GM19238 (cell line): ENCODE measurements around the gene FLYWCH2.
"Not testable (repeated sequence)": the region's sequence is repeated elsewhere in the genome, so short reads cannot be mapped to it uniquely, and the experiment has no call there.

Experiments
- DNase-seq: peaks from one replicate; pipeline ENCODE4 v3.0.0; 2011; ENCODE audit warnings: low spot score; ENCODE audit not compliant: insufficient read length

FLYWCH2 gene

GRCh38 chr16:2912330-2913199 is 29.6 kb downstream of the FLYWCH2 start:
- peak; percentile 35 for DNase-seq

- no peak for DNase-seq
These were observed 30.6 kb downstream of the FLYWCH2 start for GRCh38 chr16:2913603-2914002.

- DNase-seq: no peak
These were observed 31.2 kb downstream of the FLYWCH2 start for GRCh38 chr16:2914233-2914632.

DNA sequence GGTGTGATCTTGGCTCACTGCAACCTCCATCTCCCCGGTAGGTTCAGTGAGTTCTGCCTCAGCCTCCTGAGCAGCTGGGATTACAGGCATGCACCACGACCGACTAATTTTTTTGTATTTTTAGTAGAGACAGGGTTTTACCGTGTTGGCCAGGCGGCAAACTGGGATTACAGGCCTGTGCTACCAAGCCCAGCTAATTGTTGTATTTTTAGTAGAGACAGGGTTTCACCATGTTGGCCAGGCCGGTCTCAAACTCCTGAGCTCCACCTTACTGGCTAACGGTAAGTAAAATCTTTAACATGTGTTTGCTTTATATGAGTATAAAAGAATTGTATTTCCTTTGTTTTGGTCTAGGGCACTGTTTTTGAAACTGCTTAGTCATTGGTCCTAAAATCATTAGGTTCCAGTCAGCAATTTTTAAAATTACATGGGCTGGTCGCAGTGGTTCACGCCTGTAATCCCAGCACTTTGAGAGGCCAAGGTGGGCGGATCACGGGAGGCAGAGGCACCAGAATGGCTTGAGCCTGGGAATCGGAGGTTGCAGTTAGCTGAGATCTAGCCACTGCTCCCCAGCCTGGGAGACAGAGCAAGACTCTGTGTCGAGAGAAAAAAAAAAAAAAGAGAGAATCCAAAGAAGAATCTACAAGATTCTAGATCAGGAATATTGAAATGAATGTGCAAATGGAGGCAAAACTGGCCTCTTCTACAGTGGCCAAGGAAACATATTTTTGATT is 32.3 kb downstream of the FLYWCH2 start:
- no peak for DNase-seq

DNA sequence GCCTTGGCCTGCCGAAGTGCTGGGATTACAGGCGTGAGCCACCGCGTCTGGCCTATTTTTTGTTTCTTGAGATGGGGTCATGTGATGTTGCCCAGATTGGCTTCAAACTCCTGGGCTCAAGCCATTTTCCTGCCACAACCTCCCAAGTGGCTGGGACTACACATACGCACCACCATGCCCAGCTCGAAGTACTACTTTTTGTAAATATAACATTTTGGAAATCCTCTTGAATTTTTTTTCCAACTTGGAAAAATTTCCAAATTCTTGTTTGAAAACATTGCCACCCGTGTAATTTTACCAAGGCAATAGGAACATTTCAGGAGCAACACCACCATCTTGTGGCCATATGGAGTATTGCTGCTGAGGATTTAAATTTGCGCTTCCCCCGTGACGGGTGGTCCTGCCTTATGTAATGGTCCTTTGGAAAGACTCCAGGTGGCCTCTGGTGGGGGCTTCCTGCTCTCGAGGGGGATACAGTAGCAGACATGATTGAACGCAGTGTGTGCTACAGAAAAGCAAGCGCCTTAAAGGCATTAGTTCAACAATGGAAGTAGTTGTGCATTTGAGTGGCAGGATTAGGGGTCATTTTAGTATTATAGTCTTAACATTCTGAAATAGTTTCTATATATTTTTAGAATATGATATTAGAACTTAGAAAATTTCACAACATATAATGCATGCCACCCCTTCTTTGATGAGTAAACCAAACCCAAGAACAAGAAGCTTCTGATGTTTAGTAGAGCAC is 36.7 kb downstream of the FLYWCH2 start:
- DNase-seq: peak; percentile 43

GRCh38 chr16:2923481-2923880 is 40.5 kb downstream of the FLYWCH2 start:
- DNase-seq: no peak

DNA sequence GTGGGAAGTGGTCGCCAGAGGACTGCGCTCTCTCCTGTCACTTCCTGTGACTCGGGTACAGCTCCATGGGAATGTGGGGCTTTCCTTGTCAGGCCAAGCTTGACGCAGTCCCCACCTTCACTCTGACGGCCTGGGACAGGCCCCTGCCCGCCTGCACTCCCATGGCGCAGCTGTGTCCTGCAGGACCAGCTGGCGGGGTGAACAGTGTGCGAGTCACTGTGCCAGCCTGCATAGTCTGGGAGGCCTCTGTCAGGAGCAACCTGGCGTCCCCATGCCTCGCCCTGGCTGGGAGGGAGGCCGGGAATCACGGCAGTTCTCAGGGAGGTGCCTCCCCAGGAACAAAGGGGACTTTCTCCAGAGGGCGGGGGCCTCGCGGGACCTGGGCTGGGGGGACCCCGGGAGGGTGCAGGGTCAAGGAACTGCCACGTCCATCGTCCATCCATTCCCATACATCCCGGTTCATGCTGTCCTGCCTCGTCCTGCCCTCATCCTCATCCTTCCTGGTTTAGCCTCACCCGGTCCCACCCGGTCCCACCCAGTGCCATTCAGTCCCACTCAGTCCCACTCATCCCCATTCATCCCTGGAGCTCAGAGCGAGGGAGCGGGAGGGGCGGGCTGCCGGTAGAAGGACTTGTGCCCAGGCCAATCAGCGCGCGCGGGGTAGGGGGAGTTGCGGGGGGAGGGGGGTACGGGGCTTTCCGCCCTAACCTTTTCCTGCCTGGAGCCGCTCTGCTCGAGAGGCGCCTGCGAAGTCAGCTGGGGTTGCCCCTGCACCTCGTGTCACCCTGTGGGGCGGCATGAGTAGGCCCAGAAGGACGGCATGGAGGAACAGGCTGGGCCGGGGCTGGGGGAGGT is 42.1 kb downstream of the FLYWCH2 start:
- DNase-seq: no peak

DNA sequence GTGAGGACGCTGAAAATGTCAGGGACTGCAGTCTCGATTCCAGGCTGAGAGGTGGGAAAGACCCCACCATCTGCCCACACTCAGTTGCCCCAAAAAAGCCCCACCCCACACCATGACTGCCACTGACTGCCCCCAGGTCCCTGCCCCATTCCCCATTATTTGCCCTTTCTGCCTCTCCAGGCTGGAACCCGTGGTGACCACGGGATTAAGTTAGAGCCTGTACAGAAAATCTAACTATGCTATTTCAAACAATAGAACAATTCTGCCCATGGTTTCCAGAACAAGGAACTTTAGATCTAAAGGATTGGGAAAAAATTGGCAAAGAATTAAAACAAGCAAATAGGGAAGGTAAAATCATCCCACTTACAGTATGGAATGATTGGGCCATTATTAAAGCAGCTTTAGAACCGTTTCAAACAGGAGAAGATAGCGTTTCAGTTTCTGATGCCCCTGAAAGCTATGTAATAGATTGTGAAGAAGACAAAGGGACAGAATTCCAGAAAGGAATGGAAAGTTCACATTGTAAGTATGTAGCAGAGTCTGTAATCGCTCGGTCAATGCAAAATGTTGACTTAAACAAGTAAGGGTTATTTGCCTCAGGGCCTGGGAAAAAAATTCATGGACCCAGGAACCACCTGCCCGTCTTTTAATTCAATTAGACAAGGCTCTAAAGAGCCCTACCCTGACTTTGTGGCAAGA is 43.1 kb downstream of the FLYWCH2 start:
- no peak for DNase-seq

DNA sequence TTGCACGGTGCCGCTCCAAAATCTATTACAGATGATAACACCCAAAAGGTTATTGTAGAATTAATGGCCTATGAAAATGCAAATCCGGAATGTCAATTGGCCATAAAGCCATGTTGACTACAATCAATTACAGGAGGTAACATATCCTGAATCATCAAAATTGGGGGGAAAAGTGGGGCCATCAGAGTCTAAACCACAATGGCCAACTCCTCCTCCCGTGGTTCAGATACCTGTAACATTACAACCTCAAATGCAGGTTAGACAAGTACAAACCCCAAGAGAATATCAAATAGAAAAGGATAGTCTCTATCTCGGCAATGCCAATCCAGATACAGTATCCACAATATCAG is 43.6 kb downstream of the FLYWCH2 start:
- no peak for DNase-seq

DNA sequence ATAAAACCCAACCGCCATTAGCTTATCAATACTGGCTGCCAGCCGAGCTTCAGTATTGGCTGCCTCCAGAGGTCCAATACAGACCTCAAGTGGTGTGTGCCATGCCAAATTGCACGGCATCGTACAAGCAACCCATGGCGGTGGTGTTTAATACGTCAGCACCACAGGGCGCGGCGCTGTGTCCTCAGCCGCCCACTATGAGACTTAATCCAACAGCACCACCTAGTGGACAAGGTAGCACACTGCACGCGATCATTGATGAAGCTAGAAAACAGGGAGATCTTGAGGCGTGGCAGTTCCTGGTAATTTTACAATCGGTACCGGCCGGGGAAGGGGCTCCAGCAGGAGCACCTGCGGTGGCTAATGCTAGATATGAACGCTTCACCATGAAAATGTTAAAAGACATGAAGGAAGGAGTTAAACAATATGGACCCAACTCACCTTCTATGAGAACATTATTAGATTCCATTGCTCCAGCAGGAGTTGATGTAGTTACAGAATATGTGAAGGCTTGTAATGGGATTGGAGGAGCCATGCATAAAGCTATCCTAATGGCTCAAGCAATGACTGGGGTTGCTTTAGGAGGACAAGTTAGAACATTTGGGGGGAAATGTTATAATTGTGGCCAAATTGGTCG is 44.1 kb downstream of the FLYWCH2 start:
- peak; percentile 63 for DNase-seq

GRCh38 chr16:2928151-2928550 is 45.1 kb downstream of the FLYWCH2 start:
- DNase-seq: not testable (repeated sequence)

DNA sequence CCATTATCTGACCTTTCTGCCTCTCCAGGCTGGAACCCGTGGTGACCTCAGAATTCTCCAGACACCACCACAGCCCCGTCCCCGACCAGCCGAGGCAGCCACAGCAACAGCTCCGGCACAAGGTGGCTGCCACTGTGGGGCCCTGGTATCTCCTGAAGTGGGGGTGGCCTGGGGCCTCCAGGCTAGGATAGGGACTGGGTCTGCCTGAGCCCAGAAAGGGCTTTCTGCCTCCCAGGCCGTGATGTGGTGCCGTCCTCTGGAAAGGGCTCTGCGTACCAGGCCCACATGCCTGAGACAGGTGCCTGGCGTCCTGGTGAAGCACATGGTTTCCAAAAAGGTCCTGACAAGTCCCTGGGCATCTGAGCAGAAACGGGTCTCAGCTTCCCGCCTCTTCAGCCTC is 45.8 kb downstream of the FLYWCH2 start:
- no peak for DNase-seq

DNA sequence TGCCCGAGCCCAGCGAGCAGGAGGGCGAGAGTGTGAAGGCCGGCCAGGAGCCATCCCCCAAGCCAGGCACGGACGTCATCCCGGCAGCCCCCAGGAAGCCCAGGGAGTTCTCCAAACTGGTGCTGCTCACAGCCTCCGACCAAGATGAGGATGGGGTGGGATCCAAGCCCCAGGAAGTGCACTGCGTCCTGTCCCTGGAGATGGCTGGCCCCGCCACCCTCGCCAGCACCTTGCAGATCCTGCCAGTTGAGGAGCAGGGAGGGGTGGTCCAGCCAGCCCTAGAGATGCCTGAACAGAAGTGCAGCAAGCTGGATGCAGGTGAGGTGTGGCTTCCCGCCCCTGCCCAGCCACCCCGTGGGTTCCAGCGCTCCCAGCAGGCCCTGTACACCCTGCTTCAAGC is 46.7 kb downstream of the FLYWCH2 start:
- DNase-seq: no peak

DNA sequence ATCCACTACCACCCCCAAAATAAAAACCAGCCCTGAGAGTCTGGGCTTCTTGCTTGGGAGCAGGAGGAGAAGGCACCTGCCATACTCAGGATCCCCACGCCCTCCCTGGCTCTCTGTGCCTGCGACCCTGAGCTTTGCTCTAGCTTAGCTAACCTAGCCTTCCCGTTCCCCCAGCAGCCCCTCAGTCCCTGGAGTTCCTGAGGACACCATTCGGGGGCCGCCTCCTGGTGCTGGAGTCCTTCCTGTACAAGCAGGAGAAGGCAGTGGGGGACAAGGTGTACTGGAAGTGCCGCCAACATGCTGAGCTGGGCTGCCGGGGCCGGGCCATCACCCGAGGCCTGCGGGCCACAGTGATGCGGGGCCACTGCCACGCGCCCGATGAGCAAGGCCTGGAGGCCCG is 47.2 kb downstream of the FLYWCH2 start:
- DNase-seq: no peak

GRCh38 chr16:2931231-2931914 is 48.4 kb downstream of the FLYWCH2 start:
- DNase-seq: not testable (repeated sequence)

DNA sequence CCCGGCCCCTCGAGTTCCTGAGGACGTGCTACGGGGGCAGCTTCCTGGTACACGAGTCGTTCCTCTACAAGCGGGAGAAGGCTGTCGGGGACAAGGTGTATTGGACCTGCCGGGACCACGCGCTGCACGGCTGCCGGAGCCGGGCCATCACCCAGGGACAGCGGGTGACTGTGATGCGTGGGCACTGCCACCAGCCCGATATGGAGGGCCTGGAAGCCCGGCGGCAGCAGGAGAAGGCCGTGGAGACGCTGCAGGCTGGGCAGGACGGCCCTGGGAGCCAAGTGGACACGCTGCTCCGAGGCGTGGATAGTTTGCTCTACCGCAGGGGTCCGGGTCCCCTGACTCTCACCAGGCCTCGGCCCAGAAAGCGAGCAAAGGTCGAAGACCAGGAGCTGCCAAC is 50.1 kb downstream of the FLYWCH2 start:
- DNase-seq: no peak

GRCh38 chr16:2933701-2934100 is 50.7 kb downstream of the FLYWCH2 start:
- no peak for DNase-seq

DNA sequence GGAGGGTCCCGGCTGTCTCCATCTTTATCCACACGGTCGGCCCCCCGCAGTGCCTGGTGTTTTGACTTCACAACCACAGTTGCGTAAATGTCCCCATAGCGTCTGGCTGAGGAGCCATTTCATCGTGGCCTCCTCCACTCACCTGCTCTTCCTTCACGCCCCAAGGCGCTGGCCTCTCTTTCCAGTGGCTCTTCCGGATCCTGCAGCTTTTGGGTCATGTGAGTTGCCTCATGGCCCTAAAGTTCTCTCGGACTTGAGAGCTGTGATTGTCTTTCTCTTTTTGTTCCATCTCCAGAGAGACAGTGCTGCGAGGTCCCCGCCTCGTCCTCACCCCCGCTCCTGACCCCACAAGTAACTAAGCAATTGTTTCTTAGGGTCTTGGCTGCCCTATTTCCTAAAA is 51.4 kb downstream of the FLYWCH2 start:
- DNase-seq: no peak

DNA sequence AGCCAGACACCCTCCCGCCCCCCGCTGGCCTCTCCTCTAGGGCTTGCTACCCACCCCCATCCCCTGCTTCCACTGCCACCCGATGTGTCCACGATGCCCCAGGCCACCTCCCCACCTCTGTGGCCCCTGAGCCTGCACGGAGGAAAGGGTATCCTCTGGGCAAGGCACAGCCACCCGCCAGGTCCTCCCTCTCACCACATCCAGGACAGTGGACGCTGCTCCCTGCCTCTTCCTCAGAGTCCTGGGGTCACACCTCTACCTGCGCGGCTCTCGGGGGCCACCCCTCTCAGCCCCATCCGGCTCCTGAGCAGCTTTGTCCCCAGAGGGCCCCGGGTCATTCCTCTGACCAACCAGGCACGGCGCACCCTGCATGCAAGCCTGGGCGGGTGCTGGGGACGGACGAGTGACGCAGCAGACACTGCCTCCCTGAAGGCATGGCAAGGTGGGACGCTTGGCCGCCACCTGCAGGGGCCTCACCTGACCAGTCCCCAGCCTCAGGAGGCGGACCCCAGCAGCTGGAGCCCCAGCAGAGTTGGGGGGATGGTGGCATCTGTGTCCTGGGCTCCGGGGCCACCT is 53.5 kb downstream of the FLYWCH2 start:
- no peak for DNase-seq
